H9 (cell line): ENCODE measurements around the gene DTX4. TPM values are rescaled to one million over a fixed set of nuclear protein-coding genes. Genes with fewer than 3 reads are reported as not detected.

ENCODE experiments used
- DNase-seq: peaks from one replicate; pipeline ENCODE4 v3.0.0-alpha.2; 2017
- H2AFZ ChIP-seq: one replicate; pipeline ENCODE4 v1.6.1; 2013; ENCODE audit warnings: mild to moderate bottlenecking, low read length, control low read depth, moderate library complexity
- H2AK5ac ChIP-seq: 2 replicates; pipeline ENCODE4 v1.6.1; 2013; ENCODE audit warnings: low read length, control low read depth, mixed read lengths; ENCODE audit not compliant: insufficient read length
- H2BK120ac ChIP-seq: one replicate; pipeline ENCODE4 v1.6.1; 2013; ENCODE audit warnings: low read depth, mild to moderate bottlenecking, low read length, control low read depth, inconsistent platforms; ENCODE audit not compliant: poor library complexity, severe bottlenecking
- H2BK12ac ChIP-seq: 2 replicates; pipeline ENCODE4 v1.6.1; 2013; ENCODE audit warnings: low read length, control low read depth, mixed read lengths, low read depth; ENCODE audit not compliant: insufficient read length
- H2BK15ac ChIP-seq: 2 replicates; pipeline ENCODE4 v1.6.1; 2013; ENCODE audit warnings: low read depth, low read length, control low read depth
- H2BK20ac ChIP-seq: one replicate; pipeline ENCODE4 v1.6.1; 2013; ENCODE audit warnings: low read depth, mild to moderate bottlenecking, low read length, control low read depth, inconsistent platforms; ENCODE audit not compliant: poor library complexity, severe bottlenecking
- H2BK5ac ChIP-seq: 2 replicates; pipeline ENCODE4 v1.6.1; 2013; ENCODE audit warnings: low read length, control low read depth, mixed read lengths; ENCODE audit not compliant: insufficient read length
- H3K14ac ChIP-seq: 2 replicates; pipeline ENCODE4 v1.6.1; 2013; ENCODE audit warnings: low read length, control low read depth; ENCODE audit not compliant: insufficient read depth
- H3K18ac ChIP-seq: 2 replicates; pipeline ENCODE4 v1.6.1; 2013; ENCODE audit warnings: low read depth, mild to moderate bottlenecking, mixed read lengths, low read length, control low read depth; ENCODE audit not compliant: insufficient read length
- H3K23ac ChIP-seq: 2 replicates; pipeline ENCODE4 v1.6.1; 2013; ENCODE audit warnings: low read length, control low read depth, mixed read lengths, low read depth; ENCODE audit not compliant: insufficient read length
- H3K23me2 ChIP-seq: 2 replicates; pipeline ENCODE4 v1.6.1; 2013; ENCODE audit warnings: low read depth, mild to moderate bottlenecking, mixed read lengths, low read length, control low read depth; ENCODE audit not compliant: insufficient read length, poor library complexity, severe bottlenecking
- H3K27ac ChIP-seq: 2 replicates; pipeline ENCODE4 v1.5.1; 2013; ENCODE audit warnings: low read length, control low read depth, mixed read lengths, low read depth; ENCODE audit not compliant: insufficient read length
- H3K27me3 ChIP-seq: 2 replicates; pipeline ENCODE4 v1.6.1; 2013; ENCODE audit warnings: low read length, control low read depth, inconsistent platforms; ENCODE audit not compliant: insufficient read depth
- H3K4ac ChIP-seq: 2 replicates; pipeline ENCODE4 v1.6.1; 2013; ENCODE audit warnings: low read depth, mild to moderate bottlenecking, control low read depth, inconsistent platforms, low read length, moderate library complexity
- H3K4me1 ChIP-seq: 2 replicates; pipeline ENCODE4 v1.6.1; 2013; ENCODE audit warnings: low read length, control low read depth, inconsistent platforms; ENCODE audit not compliant: insufficient read depth
- H3K4me2 ChIP-seq: 2 replicates; pipeline ENCODE4 v1.6.1; 2013; ENCODE audit warnings: low read length, control low read depth, mixed read lengths; ENCODE audit not compliant: insufficient read length, insufficient read depth
- H3K56ac ChIP-seq: 2 replicates; pipeline ENCODE4 v1.6.1; 2013; ENCODE audit warnings: low read depth, mild to moderate bottlenecking, mixed read lengths, low read length, control low read depth; ENCODE audit not compliant: insufficient read length
- H3K79me1 ChIP-seq: 2 replicates; pipeline ENCODE4 v1.6.1; 2013; ENCODE audit warnings: low read depth, mild to moderate bottlenecking, moderate library complexity, low read length, control low read depth, inconsistent platforms; ENCODE audit not compliant: insufficient read depth, poor library complexity, severe bottlenecking
- H3K79me2 ChIP-seq: 2 replicates; pipeline ENCODE4 v1.6.1; 2013; ENCODE audit warnings: low read length, control low read depth, inconsistent platforms; ENCODE audit not compliant: insufficient read depth
- H3K9ac ChIP-seq: 2 replicates; pipeline ENCODE4 v1.6.1; 2013; ENCODE audit warnings: low read length, control low read depth, mixed read lengths; ENCODE audit not compliant: insufficient read length; ENCODE audit errors: extremely low read depth
- H3K9me3 ChIP-seq: one replicate; pipeline ENCODE4 v1.6.1; 2013; ENCODE audit warnings: low read depth, low read length, inconsistent platforms; ENCODE audit not compliant: control insufficient read depth
- H3T11ph ChIP-seq: one replicate; pipeline ENCODE4 v1.6.1; 2013; ENCODE audit warnings: mild to moderate bottlenecking, low read length, control low read depth, inconsistent platforms
- H4K20me1 ChIP-seq: one replicate; pipeline ENCODE4 v1.6.1; 2013; ENCODE audit not compliant: control insufficient read depth, insufficient read length, insufficient read depth
- H4K5ac ChIP-seq: 2 replicates; pipeline ENCODE4 v1.6.1; 2013; ENCODE audit warnings: low read depth, mild to moderate bottlenecking, mixed read lengths, low read length, control low read depth; ENCODE audit not compliant: insufficient read length
- H4K8ac ChIP-seq: replicated peaks from 2 replicates; pipeline ENCODE4 v1.6.1; 2013; ENCODE audit warnings: low read length, control low read depth, mixed read lengths, low read depth; ENCODE audit not compliant: insufficient read length
- H4K91ac ChIP-seq: 2 replicates; pipeline ENCODE4 v1.6.1; 2013; ENCODE audit warnings: low read depth, mild to moderate bottlenecking, moderate library complexity, mixed read lengths, low read length, control low read depth; ENCODE audit not compliant: insufficient read length
- H3K27ac Mint-ChIP-seq, 3 experiments: 2 replicates in 2 of 3; 3 replicates in 1 of 3; pipeline ENCODE4 v1.8.0; 2020 to 2021; ENCODE audit warnings: mixed read lengths in 3 of 3, mild to moderate bottlenecking in 1 of 3, moderate library complexity in 1 of 3
- H3K27me3 Mint-ChIP-seq: 2 replicates; pipeline ENCODE4 v1.8.0; 2021; ENCODE audit warnings: low read depth, mild to moderate bottlenecking, moderate library complexity, mixed read lengths
- H3K36me3 Mint-ChIP-seq, 3 experiments: 2 replicates in 2 of 3; 3 replicates in 1 of 3; pipeline ENCODE4 v1.8.0; 2020 to 2021; ENCODE audit warnings: low read depth in 3 of 3, mixed read lengths in 3 of 3; ENCODE audit not compliant: insufficient read depth in 1 of 3
- H3K4me1 Mint-ChIP-seq, 2 experiments: 2 replicates each; pipeline ENCODE4 v1.8.0; 2020; ENCODE audit warnings: mixed read lengths in 2 of 2
- H3K4me3 Mint-ChIP-seq, 2 experiments: 2 replicates in 1 of 2; 3 replicates in 1 of 2; pipeline ENCODE4 v1.8.0; 2020 to 2021; ENCODE audit warnings: mild to moderate bottlenecking in 2 of 2, mixed read lengths in 2 of 2, moderate library complexity in 1 of 2
- H3K9me3 Mint-ChIP-seq, 2 experiments: 2 replicates in 1 of 2; 3 replicates in 1 of 2; pipeline ENCODE4 v1.8.0; 2020; ENCODE audit warnings: mild to moderate bottlenecking in 2 of 2, mixed read lengths in 2 of 2, moderate library complexity in 1 of 2
- CTCF ChIP-seq: fragments of 200-600 bp; sonication (generic); conservative IDR thresholded peaks from 3 replicates; pipeline ENCODE4 v1.8.0; 2021; ENCODE audit warnings: antibody characterized with exemption, mild to moderate bottlenecking
- WGBS: extraction: QIAGEN DNeasy Blood & Tissue Kit; methylation state at CpG from one replicate; pipeline ENCODE4 v1.1.7; 2013; ENCODE audit warnings: missing lambda C conversion rate, low lambda C conversion rate, mixed read lengths; ENCODE audit not compliant: insufficient read length; ENCODE audit errors: extremely low coverage; 5-methylcytosine and 5-hydroxymethylcytosine counted together
- total RNA-seq: library from RNA; stranded (reverse); gene quantifications from 2 replicates; pipeline ENCODE4 v1.2.1, GENCODE V29; 2021

Gene DTX4
- total RNA-seq, 1 experiment from 2014 or later: 13.0 TPM

- Histone ChIP-seq H3K79me2 (no peaks in the 10 kb centered on the region), H3K4me1 (no peaks in the 10 kb centered on the region; the same call in 1 of the 2 replicates), H4K8ac (no peak overlapping the region), H3K9me3 (no peaks in the 10 kb centered on the region), H2BK120ac (no peak overlapping the region), H4K5ac (no peak overlapping the region), H2BK20ac (no peak overlapping the region), H3K4me2 (no peak overlapping the region), H2BK12ac (no peak overlapping the region), H3K23me2 (no peaks in the 10 kb centered on the region), H3K14ac (no peak overlapping the region), H2AFZ (no peak overlapping the region), H2BK15ac (no peak overlapping the region), H3K23ac (no peak overlapping the region), H4K91ac (no peak overlapping the region), H3K27ac (no peak overlapping the region), H2BK5ac (no peak overlapping the region), H3K56ac (no peak overlapping the region), H2AK5ac (no peak overlapping the region), H3K18ac (no peak overlapping the region), H4K20me1 (no peaks in the 10 kb centered on the region), H3T11ph (no peak overlapping the region), H3K4ac (no peak overlapping the region), H3K9ac (no peak overlapping the region), H3K27me3 (no peaks in the 10 kb centered on the region), H3K79me1 (peaks cover 3% of the 10 kb centered on the region)
- H3K4me1 Mint-ChIP-seq: peaks cover 1 to 4% of the 10 kb centered on the region in 2 experiments; a peak in 3 of 4 replicates
- WGBS: no CpG with 5 or more reads among the region's 4 CpGs
- peaks cover 31 to 71% (median 50%) of the 10 kb centered on the region in 3 experiments for H3K36me3 Mint-ChIP-seq
- H3K4me3 Mint-ChIP-seq: no peak overlapping the region
- no peaks in the 10 kb centered on the region; the same call in 1 of the 2 replicates for H3K27me3 Mint-ChIP-seq
- no peak overlapping the region for H3K27ac Mint-ChIP-seq
- DNase-seq: no peak
- peaks cover 0 to 2% of the 10 kb centered on the region in 2 experiments; a peak in 3 of 5 replicates for H3K9me3 Mint-ChIP-seq
- TF ChIP-seq CTCF: no peak
These were observed 19.2 kb downstream of the DTX4 start for GRCh38 chr11:59191095-59191494.
